Measurements from ENCODE around the gene NCAM1. TPM values are rescaled to one million over a fixed set of nuclear protein-coding genes. Genes with fewer than 3 reads are reported as not detected.

Gene NCAM1
- total RNA-seq, 4 donors from 2014 or later = 12.8 to 27.7 (median 15.7) TPM

DNA sequence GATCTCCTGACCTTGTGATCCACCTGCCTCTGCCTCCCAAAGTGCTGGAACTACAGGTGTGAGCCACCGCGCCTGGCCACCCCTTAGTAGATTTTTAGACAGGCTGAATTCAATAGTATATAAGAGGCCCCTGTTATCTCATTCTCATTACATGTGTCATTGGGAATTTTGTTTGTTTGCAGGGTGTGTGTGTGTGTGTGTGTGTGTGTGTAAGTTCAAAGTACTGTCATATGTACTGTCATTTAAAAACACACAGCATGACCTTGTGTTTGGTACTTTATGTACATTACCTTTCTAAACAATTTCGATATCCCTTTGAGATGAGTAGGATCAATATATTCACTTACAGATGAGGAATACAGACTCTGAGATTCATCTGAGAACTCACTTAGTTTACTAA is 234.5 kb downstream of the NCAM1 start:
- no peaks in the 10 kb centered on the region for H3K9me3 ChIP-seq
- intact Hi-C loops (cut with DNase I; ENCODE audit: low total_unique reads) (no loop called here), in situ Hi-C loops (cut with MboI; ENCODE audit: low sequenced_read_pairs in 4 of 4) (loop anchor here in 1 of 4 donors (25.0 kb wide), 1 partner anchor 92 kb away; no protein-coding TSS in a partner anchor)
- no peaks in the 10 kb centered on the region for H3K36me3 ChIP-seq
- no peaks in the 10 kb centered on the region for H3K27me3 ChIP-seq
- H3K4me3 ChIP-seq = no peak overlapping the region
- TF ChIP-seq CTCF (IDR thresholded peaks at IDR 0.05 in 4 of 5, conservative IDR thresholded peaks at IDR 0.05 in 1 of 5) (no peak), POLR2A (IDR thresholded peaks at IDR 0.05) (no peak)
- ATAC-seq (no peak), DNase-seq (no peak)
- peaks cover 20 to 29% of the 10 kb centered on the region in 2 donors for H3K4me1 ChIP-seq
- no peak overlapping the region for H3K27ac ChIP-seq

GRCh38 chr11:113197446-113197845 is 236.2 kb downstream of the NCAM1 start:
- H3K27ac ChIP-seq = no peak overlapping the region
- in situ Hi-C loops (cut with MboI; ENCODE audit: low sequenced_read_pairs in 4 of 4) = loop anchor here in 1 of 4 donors (25.0 kb wide), 1 partner anchor 90 kb away; no protein-coding TSS in a partner anchor
- H3K36me3 ChIP-seq = no peaks in the 10 kb centered on the region
- TF ChIP-seq POLR2A (IDR thresholded peaks at IDR 0.05) = no peak
- no peak for TF ChIP-seq CTCF (IDR thresholded peaks at IDR 0.05 in 4 of 5, conservative IDR thresholded peaks at IDR 0.05 in 1 of 5)
- H3K4me1 ChIP-seq = peaks cover 14 to 18% of the 10 kb centered on the region in 2 donors
- H3K27me3 ChIP-seq = no peaks in the 10 kb centered on the region
- ATAC-seq = no peak
- intact Hi-C loops (cut with DNase I; ENCODE audit: low total_unique reads) = no loop called here
- DNase-seq = no peak
- H3K9me3 ChIP-seq = no peaks in the 10 kb centered on the region
- H3K4me3 ChIP-seq = no peak overlapping the region

DNA sequence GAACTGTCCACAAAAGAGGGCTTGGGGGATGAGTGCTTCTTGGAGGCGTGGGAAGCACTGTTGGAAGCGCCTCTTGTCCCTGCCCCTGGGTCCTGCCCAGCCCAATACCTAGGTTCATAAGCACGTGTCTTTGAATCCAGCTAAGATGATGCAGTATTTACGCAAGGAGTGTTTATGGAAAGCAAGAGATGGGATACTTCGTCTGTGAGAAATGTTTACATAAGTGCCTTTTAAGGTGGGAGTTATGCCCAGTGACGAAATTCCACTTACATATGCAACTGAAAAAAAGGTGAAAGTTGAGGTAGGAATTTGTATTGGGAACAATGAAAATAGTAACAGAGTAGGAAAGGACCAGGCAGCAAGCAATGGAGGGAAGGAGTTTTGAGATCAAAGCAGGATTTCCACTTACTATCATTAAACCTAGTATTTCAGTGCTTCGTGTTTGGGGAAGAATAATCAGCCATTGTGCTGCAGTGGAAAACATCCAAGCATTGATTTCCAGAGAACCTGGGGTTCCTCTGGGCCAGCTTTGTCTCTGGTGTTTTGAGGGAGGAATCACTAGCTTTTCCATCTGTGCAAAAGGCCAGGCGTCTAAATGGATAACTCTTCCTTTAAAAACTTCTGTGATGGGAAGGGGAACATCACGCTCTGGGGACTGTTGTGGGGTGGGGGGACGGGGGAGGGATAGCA is 237.9 kb downstream of the NCAM1 start:
- H3K4me3 ChIP-seq = no peak overlapping the region
- TF ChIP-seq CTCF (IDR thresholded peaks at IDR 0.05 in 4 of 5, conservative IDR thresholded peaks at IDR 0.05 in 1 of 5) = no peak
- no peak for TF ChIP-seq POLR2A (IDR thresholded peaks at IDR 0.05)

DNA sequence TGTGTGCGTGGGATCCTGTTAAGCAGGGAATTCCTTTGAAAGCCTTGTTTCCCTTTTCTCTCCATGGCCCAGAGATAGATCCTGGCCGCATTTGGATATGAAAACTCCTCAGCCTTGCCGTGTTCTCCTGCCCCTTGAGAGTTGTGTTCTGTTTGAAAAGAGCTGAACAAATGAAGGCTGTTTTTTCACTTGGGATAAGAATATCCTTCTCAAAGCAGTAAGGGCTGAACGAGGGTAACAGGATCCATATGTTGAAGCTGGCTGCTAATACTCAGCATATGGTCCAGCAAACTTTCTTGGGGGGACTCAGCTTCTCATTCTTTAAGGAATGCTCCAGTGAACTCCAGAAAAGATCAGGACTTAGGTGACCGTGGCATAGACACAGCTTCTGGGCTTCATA is 238.6 kb downstream of the NCAM1 start:
- intact Hi-C loops (cut with DNase I; ENCODE audit: low total_unique reads) = no loop called here
- TF ChIP-seq CTCF (IDR thresholded peaks at IDR 0.05 in 4 of 5, conservative IDR thresholded peaks at IDR 0.05 in 1 of 5) (no peak), POLR2A (IDR thresholded peaks at IDR 0.05) (no peak)
- Histone ChIP-seq H3K4me3 (no peak overlapping the region), H3K27me3 (no peaks in the 10 kb centered on the region), H3K9me3 (no peaks in the 10 kb centered on the region), H3K4me1 (no peaks in the 10 kb centered on the region), H3K36me3 (no peaks in the 10 kb centered on the region), H3K27ac (no peak overlapping the region)
- DNase-seq = no peak
- no peak for ATAC-seq
- in situ Hi-C loops (cut with MboI; ENCODE audit: low sequenced_read_pairs in 4 of 4) = loop anchor here in 1 of 4 donors (25.0 kb wide), 1 partner anchor 87 kb away; no protein-coding TSS in a partner anchor

More for the DNA sequence above, 237.9 kb downstream of the NCAM1 start:
- intact Hi-C loops (cut with DNase I; ENCODE audit: low total_unique reads) = no loop called here
- DNase-seq (no peak), ATAC-seq (no peak)
- no peaks in the 10 kb centered on the region for H3K27me3 ChIP-seq
- H3K4me1 ChIP-seq = peaks cover 0 to 1% of the 10 kb centered on the region in 2 donors
- H3K36me3 ChIP-seq = no peaks in the 10 kb centered on the region
- H3K27ac ChIP-seq = no peak overlapping the region
- no peaks in the 10 kb centered on the region for H3K9me3 ChIP-seq
- in situ Hi-C loops (cut with MboI; ENCODE audit: low sequenced_read_pairs in 4 of 4) = loop anchor here in 1 of 4 donors (25.0 kb wide), 1 partner anchor 88 kb away; no protein-coding TSS in a partner anchor

Data from gastrocnemius medialis (tissue), 4 donors.